ENCODE results near the gene CYSLTR2. TPM values are rescaled to one million over a fixed set of nuclear protein-coding genes. Genes with fewer than 3 reads are reported as not detected.

The CYSLTR2 gene
- total and polyA plus RNA-seq, 10 donors = 0.61 to 8.3 (median 5.3) TPM

DNA sequence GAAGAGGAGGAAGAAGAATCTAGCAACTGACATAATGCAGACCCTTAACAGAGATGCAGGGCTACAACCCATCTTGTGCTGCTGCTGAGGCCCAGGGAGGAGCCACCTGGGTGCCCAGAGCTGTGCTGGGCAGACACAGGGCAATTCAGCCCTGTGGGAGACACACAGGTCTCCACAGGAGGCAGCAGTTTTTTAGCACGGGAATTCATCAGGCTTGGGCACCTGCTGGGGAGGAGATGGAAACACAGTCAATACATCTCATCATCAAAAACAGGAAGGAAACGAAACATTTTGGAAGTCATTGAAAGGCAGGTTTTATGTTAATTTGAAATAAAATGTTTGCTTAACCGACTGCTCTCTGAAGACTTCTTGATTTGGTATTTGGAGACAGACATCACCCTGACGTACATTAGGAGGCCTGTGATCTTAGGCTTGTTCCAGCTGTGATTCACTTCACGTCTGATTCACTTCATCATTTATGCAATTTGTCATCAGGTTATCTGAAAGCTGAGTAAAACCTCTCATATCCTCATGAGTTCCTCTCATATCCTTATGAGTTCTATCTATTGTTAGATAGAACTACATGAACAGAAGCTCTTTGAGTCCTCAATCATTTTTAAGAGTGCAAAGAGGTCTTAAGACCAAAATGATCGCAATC lies 77.4 kb downstream of the CYSLTR2 start:
- intact Hi-C loops (cut with DNase I; ENCODE audit: low total_unique reads) = loop anchor here (10.0 kb wide), 1 partner anchor 136 kb away; no protein-coding TSS in a partner anchor
- no peak overlapping the region for H3K27ac ChIP-seq
- H3K36me3 ChIP-seq = no peaks in the 10 kb centered on the region
- DNase-seq = no peak
- no peaks in the 10 kb centered on the region for H3K27me3 ChIP-seq (replicated peaks in 1 of 7)
- H3K9me3 ChIP-seq = peaks cover 0 to under 1% (median 0%) of the 10 kb centered on the region in 8 donors
- WGBS, 5 donors = 61 to 79% (median 63%) methylated on average over 6 of the region's 6 CpGs
- no peak overlapping the region for H3K4me3 ChIP-seq
- TF ChIP-seq POLR2AphosphoS5 (IDR thresholded peaks at IDR 0.05) = no peak
- TF ChIP-seq, protein P1, sequence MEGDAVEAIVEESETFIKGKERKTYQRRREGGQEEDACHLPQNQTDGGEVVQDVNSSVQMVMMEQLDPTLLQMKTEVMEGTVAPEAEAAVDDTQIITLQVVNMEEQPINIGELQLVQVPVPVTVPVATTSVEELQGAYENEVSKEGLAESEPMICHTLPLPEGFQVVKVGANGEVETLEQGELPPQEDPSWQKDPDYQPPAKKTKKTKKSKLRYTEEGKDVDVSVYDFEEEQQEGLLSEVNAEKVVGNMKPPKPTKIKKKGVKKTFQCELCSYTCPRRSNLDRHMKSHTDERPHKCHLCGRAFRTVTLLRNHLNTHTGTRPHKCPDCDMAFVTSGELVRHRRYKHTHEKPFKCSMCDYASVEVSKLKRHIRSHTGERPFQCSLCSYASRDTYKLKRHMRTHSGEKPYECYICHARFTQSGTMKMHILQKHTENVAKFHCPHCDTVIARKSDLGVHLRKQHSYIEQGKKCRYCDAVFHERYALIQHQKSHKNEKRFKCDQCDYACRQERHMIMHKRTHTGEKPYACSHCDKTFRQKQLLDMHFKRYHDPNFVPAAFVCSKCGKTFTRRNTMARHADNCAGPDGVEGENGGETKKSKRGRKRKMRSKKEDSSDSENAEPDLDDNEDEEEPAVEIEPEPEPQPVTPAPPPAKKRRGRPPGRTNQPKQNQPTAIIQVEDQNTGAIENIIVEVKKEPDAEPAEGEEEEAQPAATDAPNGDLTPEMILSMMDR (IDR thresholded peaks at IDR 0.05 in 8 of 11, conservative IDR thresholded peaks at IDR 0.05 in 3 of 11) = no peak
- H3K4me1 ChIP-seq = peaks cover 0 to 8% (median 2%) of the 10 kb centered on the region in 6 donors

DNA sequence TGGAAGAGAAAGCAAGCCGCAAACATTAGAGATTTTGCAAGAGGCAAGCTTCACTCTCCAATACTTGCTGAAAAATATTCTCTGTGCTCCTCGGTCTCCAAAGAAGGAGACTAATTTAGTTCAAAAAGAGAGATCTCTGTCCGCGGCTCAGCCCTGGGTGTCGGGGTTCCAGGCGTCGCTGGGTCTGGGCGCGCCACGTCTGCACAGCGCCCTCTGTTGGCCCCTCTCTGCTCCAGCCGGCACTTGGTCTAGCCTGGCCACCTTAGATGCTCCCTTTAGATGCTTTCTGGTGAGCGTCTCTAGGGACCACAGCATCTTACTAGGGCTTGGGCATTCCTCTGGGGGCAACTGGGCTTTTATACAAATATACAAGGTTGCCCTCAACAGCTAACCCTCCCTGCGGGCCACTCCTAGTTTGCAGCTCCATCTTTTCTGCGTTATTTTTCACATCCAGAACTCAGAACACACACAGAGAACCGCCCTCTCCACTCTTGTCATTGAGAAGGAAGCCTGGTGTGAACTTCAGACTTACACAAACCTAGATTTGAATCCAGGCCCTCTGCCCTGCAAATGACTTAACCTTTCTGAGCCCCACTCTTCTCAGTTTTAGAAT lies 78.3 kb downstream of the CYSLTR2 start:
- intact Hi-C loops (cut with DNase I; ENCODE audit: low total_unique reads) = loop anchor here (10.0 kb wide), 1 partner anchor 137 kb away; no protein-coding TSS in a partner anchor
- Histone ChIP-seq H3K4me3 (peak overlapping the region in 2 of 8 donors; percentile 6 to 51), H3K36me3 (no peaks in the 10 kb centered on the region), H3K9me3 (no peaks in the 10 kb centered on the region), H3K27ac (no peak overlapping the region), H3K4me1 (peaks cover 0 to 8% (median 2%) of the 10 kb centered on the region in 6 donors), H3K27me3 (replicated peaks in 1 of 7) (no peaks in the 10 kb centered on the region)
- WGBS, 5 donors = 37 to 43% (median 40%) methylated on average over 16 of the region's 16 CpGs
- DNase-seq = peak; percentile 87
- no peak for TF ChIP-seq POLR2A (IDR thresholded peaks at IDR 0.05)
- TF ChIP-seq, protein P1 (IDR thresholded peaks at IDR 0.05 in 8 of 11, conservative IDR thresholded peaks at IDR 0.05 in 3 of 11) = peak in 9 of 11 experiments; percentile 51 to 85 (median 76)

DNA sequence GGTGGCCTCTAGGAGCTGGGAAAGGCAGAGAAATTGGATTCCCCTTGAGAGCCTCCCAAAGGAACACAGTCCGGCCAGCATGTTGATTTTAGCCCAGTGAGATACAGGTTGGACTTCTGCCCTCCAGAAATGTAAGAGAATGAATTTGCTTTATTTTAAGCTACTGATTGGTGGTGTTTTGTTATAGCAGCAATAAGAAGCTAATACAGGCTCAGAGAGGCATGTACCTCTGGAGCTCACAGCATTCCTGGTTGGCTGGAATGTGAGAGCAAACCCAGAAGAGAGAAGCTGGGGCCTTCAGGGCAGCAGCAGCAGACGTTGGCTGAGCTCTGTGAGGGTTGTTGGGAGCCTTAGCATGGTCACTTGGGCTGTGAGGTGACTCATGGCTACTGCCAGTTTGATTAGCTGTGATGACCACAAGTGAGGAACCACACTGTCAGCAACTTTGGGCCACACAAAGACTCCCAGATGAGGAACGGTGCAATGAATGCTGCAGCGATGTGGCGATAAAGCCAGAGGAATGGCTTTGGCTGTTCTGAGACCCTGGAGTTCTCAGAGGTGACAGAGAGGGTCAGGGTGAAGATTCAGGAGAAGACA lies 80.1 kb downstream of the CYSLTR2 start:
- intact Hi-C loops (cut with DNase I; ENCODE audit: low total_unique reads) = loop anchor here (10.0 kb wide), 1 partner anchor 139 kb away; no protein-coding TSS in a partner anchor
- WGBS, 5 donors = 85 to 93% (median 90%) methylated on average over 5 of the region's 5 CpGs
- no peaks in the 10 kb centered on the region for H3K36me3 ChIP-seq
- no peak for TF ChIP-seq POLR2A (IDR thresholded peaks at IDR 0.05)
- TF ChIP-seq, protein P1 (IDR thresholded peaks at IDR 0.05 in 8 of 11, conservative IDR thresholded peaks at IDR 0.05 in 3 of 11) = no peak
- no peak for TF ChIP-seq POLR2AphosphoS5 (IDR thresholded peaks at IDR 0.05)
- no peak overlapping the region for H3K27ac ChIP-seq
- no peaks in the 10 kb centered on the region for H3K9me3 ChIP-seq
- no peak for DNase-seq
- H3K4me3 ChIP-seq = no peak overlapping the region
- no peaks in the 10 kb centered on the region for H3K27me3 ChIP-seq (replicated peaks in 1 of 7)
- H3K4me1 ChIP-seq = peaks cover 0 to 16% (median 8%) of the 10 kb centered on the region in 6 donors

DNA sequence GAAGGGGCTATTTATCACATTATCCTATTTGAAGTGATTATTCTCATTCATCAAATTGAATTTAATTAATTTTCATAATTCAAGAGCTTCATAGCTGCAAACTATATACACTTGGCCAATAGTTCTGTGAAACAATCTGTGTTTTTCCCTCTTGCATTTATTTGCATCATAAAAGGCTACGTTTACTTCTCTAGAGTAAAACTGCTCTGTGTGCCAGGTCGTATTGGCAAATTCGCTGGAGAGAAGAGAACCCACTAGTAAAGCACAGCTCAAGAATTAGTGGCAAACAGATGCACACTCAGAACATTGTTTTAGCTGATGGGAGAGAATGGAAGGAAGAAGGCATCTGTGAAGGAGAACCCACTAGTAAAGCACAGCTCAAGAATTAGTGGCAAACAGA lies 81.8 kb downstream of the CYSLTR2 start:
- intact Hi-C loops (cut with DNase I; ENCODE audit: low total_unique reads) = loop anchor here (10.0 kb wide), 1 partner anchor 141 kb away; no protein-coding TSS in a partner anchor
- Histone ChIP-seq H3K4me1 (peaks cover 0 to 17% (median 10%) of the 10 kb centered on the region in 6 donors), H3K9me3 (no peaks in the 10 kb centered on the region), H3K27ac (no peak overlapping the region), H3K27me3 (replicated peaks in 1 of 7) (no peaks in the 10 kb centered on the region), H3K36me3 (no peaks in the 10 kb centered on the region), H3K4me3 (no peak overlapping the region)
- 78 to 94% (median 91%) methylated on average over 3 of the region's 3 CpGs for WGBS, 5 donors
- no peak for TF ChIP-seq POLR2AphosphoS5 (IDR thresholded peaks at IDR 0.05)
- TF ChIP-seq, protein P1 (IDR thresholded peaks at IDR 0.05 in 8 of 11, conservative IDR thresholded peaks at IDR 0.05 in 3 of 11) = no peak
- TF ChIP-seq POLR2A (IDR thresholded peaks at IDR 0.05) = no peak
- no peak for DNase-seq
